SKM-1 (cell line): ENCODE results near the gene MAN2A1.
"Not testable (repeated sequence)": the region's sequence is repeated elsewhere in the genome, so short reads cannot be mapped to it uniquely, and the experiment has no call there.

Experiments used
- DNase-seq: peaks from one replicate; lab custom pipeline; 2025; ENCODE audit not compliant: unreplicated experiment; lab: John Stamatoyannopoulos, UW

MAN2A1 gene

DNA sequence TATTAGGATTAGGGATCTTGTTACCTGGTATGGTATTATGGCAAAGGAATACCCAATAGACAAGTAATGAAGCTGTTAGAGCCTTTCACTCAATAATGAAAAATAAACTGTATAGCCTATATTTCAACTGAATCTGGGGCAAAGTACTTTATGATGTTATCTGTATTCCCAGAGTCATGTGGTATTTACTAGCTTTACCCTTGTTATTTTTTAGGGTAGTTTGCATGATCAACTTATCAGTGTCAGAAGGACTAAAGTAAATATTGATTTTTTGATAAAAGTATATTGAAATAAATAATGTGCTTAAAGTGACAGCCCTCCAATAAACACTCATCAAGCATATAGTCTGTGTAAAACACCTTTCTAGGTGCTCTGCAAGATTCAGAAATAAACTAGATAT is 64.6 kb downstream of the MAN2A1 start:
- DNase-seq, result no peak

DNA sequence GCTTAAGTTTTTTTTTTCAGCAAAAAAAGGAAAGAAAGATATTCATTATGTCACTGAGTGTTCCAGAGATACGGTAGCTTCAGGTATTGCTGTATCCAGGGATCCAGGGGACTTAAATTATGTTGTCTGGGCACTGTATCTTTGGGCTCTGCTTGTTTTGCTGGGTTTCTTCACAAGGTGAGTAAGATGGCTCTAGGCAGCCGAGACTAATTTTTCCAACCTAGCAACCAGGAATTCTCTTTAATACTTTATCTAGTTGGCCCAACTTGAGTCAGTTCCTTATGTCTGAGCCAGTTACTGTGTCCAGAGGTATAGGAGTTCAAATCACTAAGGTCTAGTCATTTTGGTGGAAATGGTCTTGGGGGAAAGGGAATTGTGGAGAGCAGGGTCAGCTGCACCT is 66.0 kb downstream of the MAN2A1 start:
- no peak for DNase-seq

DNA sequence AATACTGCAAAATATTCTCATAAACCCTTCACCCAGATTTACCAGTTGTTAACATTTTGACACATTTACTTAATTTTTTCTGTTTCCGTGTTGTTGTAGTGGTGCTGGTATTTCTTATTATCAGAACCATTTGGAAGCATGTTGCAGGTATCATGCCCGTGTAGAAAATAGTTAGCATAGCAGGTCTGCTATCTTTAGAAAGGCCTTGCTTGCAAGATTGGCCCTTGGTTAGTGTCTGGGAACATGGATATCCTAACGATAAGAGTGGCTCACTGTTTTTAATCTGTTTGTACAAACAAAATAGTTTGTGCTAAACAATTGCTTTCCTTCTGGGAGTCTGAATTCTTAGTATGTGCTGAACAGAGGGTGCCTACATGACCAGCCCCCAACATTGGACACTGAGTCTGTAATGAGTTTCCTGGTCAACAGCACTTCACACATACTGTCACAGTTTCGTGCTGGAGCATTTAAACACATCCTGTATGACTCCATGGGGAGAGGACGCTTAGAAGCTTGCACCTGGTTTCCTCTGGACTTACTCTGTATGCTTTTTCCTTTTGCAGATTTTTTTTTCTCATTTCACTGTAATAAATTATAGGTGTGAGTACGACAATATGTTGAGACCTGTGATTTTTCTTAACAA is 66.9 kb downstream of the MAN2A1 start:
- no peak for DNase-seq

DNA sequence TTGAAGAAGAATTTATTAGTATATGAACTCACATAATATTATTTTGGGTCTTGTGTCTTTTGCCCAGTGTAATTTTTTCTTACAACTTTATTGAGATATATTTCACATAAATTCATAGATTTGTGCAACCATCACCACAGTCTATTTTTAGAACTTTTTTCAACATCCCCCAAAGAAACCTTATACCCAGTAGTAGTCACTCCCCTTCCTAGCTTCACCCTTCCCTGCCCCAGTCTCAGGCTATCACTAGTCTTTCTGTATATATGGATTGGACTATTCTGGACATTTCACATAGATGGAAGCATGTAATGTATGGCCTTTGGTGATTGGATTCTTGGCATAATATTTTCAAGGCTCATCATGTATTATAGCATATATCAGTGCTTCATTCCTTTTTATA is 67.8 kb downstream of the MAN2A1 start:
- DNase-seq, result no peak

DNA sequence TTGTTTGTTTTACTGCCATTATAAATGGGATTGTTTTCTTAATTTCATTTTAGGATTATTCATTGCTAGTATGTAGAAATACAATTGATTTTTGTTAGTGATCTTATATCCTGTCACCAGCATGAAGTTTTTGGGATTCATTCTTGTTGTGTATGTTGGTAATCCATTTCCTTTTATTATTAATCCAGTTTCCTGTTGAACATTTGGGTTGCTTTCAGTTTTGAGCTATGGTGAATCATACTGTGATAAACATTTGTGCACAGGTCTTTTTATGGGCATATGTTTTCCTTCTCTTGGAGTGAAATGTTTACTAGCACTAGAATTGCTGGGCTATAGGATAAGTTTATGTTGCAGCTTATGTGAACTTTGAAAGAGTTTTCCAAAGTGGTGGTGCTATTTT is 69.6 kb downstream of the MAN2A1 start:
- no peak for DNase-seq

DNA sequence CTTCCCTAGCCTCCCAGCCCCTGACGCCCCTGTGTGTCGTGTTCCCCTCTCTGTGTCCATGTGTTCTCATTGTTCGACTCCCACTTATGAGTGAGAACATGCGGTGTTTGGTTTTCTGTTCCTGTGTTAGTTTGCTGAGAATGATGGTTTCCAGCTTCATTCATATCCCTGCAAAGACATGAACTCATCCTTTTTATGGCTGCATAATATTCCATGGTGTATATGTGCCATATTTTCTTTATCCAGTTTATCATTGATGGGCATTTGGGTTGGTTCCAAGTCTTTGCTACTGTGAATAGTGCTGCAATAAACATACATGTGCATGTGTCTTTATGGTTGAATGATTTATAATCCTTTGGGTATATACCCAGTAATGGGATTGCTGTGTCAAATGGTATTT is 70.4 kb downstream of the MAN2A1 start:
- DNase-seq, result not testable (repeated sequence)

DNA sequence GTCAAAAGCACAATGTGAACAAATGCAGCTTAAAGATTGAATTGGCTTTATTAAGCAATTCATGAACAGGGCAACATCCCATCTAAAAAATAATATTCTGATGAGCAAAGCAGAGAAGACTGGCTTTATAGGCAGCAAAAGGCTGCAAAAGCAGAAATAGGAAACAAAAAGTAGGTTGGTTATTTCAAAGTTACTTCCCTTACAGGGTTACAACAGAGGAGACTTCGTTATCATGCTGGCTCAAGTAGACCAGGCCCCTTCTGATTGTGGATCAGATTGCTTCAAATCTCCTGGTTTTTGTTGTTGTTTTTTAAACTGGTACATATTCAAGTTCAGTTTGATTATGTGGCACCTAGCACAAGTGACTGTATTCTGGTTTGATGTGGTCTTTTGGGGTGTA is 73.1 kb downstream of the MAN2A1 start:
- DNase-seq, result peak; percentile 39

DNA sequence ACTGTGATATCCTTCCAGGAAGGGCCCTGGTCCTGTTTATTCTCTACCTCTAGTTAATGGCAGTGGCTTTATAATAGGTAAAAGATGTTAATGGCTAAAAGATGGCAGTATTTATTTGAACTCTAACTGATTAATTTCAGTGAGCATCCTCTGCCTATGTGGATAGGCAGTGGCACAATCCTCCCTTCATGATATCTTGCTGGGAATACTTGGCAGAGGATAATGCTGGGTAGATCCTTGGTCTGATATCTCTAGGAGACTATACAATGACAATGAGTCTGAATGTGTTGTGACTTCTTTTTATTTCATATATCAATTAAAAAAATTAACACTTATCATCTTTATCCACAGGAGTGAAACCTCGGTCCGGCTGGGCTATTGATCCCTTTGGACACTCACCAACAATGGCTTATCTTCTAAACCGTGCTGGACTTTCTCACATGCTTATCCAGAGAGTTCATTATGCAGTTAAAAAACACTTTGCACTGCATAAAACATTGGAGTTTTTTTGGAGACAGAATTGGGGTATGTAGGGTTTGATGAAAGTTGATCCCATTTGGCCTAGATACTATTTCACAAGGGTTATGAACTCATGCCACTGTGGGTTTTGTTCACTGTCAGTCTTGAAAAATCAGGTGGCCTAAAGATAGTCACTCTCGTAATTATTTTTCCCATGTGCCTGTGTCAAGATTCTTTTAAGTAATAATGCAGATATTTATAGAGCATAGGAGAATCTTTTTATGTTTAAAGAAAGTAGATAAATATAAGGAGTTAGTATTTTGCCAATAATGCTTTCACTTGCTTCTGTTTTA is 77.7 kb downstream of the MAN2A1 start:
- no peak for DNase-seq

DNA sequence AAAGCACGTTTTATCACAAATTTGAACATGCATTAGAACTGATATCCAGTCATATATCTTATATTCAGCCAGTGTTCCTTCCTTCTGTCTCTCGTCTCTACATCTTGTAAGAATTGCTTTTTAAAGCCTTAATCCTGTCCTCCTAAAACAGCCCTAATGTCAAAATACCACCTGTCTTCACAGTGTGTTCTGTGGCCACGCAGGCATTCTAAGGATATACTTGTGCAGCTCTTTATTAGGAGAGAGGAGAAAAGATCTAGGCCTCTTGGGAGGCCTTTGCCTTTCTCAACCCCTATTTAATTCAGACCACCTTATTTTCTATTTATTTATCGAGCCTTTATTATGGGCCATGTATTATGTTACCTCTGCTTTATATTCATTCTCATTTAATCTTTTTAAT is 78.3 kb downstream of the MAN2A1 start:
- no peak for DNase-seq

DNA sequence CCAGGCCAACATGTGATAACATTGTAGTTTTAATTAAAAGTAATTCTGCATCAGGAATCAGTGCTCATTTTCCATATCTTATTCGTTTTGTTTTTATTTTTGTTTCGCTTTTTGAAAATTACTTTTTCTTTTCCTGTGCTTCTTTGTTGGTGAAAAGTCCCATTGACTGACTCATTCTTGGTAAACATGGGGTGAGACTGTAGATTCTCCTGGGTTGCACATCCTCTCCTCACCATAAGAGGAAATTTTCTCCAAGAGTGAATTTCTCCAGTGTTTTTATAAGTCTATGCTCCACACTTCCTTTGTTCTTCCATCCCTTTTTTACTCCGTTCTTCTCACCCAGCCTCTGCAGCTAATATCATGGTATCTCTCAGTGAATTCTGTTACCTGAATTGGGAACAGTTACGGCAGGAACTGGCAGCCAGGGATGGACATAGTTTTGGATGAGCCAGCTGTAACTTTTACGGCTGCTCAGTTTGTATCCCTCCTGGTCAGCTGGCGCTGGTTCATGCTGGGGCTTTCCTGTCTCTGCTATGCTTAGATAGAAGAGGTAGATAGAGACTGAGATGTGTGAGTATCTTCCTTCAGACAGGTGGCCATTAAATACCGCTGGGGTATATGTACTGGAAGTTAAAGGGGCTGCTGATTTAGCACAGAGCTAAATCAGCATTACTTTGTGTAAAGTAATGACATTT is 80.0 kb downstream of the MAN2A1 start:
- DNase-seq, result no peak

DNA sequence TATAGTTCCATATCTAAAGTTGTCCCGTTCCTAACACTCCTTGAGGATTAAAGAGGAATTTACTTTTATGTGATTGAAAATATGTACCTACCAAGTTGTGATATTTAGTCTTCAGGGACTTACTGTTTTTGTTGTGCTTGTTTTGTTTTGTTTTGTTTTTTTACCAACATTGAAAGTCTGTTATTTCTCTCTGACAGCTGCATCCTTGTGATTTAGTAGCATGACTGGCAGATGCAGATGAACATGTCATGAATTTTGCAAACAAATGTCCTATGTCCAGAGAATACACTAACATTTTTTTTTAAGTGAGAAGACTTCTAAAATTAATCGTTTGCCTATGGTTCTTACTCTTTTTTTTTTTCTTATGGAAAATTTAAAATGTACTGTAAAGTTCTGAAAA is 85.4 kb downstream of the MAN2A1 start:
- DNase-seq, result no peak

DNA sequence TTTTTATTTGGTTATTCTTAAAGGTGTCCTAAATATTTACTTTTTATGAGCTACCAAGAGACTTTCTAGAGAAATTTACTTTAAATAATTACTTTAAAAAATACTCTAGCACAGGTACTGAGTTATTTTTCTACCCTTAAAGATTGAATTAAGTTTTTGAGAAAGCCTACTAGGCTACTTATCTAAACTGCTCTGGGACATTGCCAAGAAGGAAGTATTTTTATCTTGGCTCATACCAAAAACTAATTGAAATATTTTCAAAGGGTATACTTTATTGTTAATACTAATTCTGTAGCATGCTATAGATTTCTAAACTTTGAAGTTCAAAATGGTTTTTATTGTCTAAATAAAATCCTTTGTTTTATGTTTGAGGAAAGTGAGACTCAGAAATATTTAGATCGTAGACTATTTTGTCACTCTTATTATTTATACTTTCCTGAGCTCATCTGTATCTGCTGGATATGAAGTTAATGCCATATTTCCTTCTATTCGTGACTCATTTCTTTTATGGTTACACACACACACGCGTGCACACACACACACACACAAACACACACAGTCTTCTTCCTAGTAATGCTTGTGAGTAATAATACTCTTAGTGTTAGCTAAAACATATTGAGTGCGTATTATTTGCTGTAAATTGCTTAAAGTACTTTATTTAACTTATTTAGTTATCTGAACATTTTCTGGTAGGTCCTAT is 89.5 kb downstream of the MAN2A1 start:
- no peak for DNase-seq

DNA sequence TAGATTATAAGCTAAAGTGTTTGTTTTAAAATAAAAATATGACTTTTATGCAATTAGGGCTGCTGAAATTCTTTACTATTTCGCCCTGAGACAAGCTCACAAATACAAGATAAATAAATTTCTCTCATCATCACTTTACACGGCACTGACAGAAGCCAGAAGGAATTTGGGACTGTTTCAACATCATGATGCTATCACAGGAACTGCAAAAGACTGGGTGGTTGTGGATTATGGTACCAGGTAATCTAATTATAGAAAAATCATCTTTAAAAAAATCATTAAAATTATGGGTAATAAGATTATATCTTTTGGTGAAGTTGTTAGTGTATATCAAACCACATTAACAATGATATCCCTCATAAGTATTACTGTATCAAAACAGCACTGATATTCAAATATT is 95.0 kb downstream of the MAN2A1 start:
- DNase-seq, result no peak

DNA sequence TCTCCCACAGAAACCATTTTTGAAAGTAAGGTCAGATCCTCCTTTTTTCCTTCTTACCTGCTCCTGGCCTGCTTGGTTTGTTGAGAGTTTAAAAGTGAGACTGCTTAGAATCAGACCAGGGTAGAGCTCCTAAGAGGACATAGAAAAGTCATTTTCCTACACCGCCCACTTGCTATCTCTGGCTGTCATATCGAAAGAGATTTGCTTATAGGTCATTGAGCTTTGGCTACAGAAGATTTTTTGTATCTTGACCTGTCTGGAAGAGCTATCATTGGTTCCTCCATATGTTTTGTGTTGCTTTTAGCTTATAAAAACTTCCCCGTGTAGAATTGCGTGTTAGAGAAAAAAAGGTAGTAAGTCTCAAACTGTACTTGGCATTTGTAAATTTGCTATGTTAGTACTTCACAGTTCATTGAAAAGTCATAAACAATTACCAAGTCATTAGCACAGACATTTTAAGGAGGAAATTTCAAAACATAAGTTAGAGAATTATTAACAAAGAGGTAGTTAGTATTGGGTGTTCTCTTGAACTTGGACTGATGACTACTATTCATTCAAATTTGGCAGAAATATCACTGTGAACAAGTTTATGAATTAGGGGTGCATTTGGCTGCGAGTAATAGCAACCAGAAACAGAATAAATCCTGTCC is 96.6 kb downstream of the MAN2A1 start:
- no peak for DNase-seq

DNA sequence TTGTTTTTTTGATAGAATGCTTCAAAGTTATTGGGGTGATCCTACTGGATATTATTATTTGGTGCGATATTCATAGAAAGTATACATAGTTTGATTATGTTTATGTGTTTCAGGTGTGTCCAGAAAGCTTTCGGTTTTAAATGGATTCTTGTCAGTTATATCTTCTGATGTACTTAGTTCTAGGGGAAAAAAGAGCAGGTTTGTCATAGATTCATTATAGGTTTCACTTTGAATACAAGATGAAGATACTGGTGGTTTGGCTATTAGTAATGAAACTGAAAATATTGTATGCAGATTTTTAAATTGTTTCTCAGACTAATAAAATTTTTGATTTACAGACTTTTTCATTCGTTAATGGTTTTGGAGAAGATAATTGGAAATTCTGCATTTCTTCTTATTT is 98.9 kb downstream of the MAN2A1 start:
- DNase-seq, result no peak

DNA sequence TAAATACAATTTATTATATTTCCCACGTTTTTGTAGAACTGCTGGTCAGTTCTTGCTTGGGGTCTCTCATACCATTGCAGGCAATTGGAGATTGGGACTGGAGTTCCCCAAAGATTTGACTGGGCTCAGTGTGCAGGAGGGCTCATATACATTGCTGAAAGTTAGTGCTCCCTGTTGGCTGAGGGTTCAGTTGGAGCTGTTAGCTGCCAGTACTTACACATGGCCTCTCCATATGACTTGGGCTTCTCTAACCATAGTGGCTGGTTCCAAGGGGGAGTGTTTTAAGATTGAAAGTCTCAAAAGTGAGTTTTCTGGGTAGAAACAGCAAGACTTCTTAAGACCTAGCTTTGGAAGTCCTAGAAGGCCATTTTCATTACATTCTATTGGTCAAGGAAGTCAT is 102.9 kb downstream of the MAN2A1 start:
- DNase-seq, result no peak

DNA sequence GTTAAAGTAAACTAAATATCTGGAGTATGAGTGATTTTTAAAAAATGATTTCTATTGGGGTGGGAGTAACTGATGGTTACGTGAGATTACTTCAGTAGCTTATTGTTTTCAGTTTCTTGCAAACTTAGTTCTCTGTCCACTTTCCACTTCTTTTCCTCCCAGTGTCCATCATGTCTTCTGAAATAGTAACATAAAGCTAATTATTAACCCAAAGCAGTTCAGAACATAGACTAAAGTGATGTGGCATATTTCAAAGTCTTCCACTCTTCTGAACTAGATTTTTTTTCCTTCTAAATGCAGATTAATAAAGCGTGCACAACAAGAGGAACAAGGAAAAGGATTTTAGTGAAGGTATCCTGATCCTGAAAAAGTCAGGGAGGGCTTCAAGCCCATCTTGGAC is 114.1 kb downstream of the MAN2A1 start:
- no peak for DNase-seq

DNA sequence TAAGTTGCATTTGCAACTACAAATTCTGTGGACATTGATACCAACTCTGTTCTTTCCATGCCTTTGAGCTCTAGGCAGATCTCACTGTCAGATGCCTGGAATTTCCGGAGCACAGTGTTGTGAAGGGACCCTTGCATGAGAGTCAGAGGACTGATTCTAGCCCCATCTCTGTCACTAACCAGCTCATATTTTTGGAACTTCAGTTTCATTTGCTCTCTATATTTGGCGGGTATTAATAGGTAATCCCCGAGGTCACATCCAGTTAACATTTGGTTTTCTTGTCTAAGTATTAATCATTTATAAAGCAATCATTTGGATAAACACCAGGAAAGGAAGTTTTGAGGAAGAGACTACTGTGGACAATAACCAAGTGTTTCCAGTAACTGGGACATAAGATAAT is 115.7 kb downstream of the MAN2A1 start:
- no peak for DNase-seq

DNA sequence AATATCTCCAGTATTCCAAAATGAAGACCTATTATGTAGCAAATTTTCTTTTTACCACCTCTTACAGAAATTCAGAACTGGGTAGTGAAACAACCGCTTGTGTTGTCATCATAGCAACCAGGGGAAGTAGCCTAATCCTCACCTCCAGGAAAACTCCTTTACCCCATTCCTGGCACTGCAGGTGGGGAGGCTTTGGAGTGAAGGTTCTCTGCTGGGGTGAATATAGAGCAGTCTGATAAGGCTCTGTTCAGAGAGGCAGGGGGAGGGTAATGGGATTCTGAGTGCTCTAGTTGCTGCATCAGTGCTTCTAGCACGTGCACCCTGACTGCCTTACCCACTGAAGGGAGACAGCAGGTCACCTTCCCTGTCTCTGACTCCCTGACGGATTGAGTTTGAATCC is 116.2 kb downstream of the MAN2A1 start:
- DNase-seq, result no peak

DNA sequence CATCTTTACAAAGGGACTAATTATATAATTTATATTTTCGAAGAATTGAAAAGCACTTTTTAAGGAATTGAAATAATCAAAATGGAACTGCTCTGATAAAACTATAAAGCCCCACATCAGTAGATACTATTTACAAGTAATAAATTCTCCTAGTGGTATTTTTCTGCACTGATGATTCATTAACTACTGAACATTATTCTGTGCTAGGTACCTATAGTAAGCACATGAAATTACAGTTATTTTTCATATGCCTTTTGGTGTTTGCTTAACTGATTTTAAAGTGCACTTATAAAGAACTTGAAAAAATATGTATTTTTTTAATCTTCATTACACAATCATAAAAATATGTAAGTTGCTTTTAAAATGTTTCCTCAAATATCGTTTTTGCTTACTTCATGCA is 123.0 kb downstream of the MAN2A1 start:
- DNase-seq, result no peak

DNA sequence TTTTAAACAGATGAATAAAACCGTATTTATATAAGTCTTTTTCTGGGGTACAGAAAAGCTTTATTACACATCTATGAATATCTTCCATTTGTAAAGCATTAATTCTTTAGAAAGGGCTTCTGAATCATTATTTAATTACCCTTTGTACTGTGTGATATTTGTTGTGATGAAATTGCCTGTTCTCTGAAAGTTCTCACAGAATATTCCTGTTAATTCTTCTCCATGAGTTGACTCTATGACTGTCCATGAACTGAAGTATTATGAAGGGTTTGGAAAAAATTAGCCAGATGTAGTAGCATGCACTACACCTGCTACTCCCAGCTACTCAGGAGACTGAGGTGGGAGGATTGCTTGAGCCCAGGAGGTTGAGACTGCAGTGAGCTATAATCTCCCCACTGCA is 127.0 kb downstream of the MAN2A1 start:
- DNase-seq, result no peak
